ENCODE data around the gene ULK1. TPM values are rescaled to one million over a fixed set of nuclear protein-coding genes. Genes with fewer than 3 reads are reported as not detected.
"Not testable (repeated sequence)": the region's sequence is repeated elsewhere in the genome, so short reads cannot be mapped to it uniquely, and the experiment has no call there.

Gene ULK1
- total RNA-seq, 2 donors from 2014 or later = 23.2 to 40.6 TPM

DNA sequence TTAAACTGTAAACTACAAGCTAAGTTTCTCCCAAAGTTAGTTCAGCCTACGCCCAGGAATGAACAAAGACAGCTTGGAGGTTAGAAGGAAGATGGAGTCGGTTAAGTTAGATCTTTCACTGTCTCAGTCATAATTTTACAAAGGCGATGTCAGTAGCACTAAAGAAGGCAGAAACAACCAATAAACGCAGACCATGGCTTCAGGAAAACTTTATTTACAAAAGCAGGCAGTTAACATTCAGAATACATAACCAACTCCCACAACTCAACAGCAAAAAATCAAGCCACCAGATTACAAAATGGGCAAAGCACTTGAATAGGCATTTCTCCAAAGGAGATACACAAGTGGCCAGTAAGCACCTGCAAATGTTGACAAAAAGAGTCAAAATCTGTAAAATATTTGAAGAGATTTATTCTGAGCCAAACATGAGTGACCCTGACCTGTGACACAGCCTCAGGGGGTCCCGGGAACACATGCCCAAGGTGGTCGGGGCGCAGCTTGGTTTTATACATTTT lies 8.8 kb upstream of the ULK1 start:
- Histone ChIP-seq H3K36me3 (no peaks in the 10 kb centered on the region), H3K4me1 (ENCODE audit: control insufficient read depth in 1 of 2, low read depth in 2 of 2) (no peaks in the 10 kb centered on the region), H3K4me3 (no peak overlapping the region), H3K9me3 (no peaks in the 10 kb centered on the region), H3K27ac (no peak overlapping the region), H3K27me3 (replicated peaks; ENCODE audit: insufficient read depth) (no peaks in the 10 kb centered on the region)
- TF ChIP-seq, protein P1, sequence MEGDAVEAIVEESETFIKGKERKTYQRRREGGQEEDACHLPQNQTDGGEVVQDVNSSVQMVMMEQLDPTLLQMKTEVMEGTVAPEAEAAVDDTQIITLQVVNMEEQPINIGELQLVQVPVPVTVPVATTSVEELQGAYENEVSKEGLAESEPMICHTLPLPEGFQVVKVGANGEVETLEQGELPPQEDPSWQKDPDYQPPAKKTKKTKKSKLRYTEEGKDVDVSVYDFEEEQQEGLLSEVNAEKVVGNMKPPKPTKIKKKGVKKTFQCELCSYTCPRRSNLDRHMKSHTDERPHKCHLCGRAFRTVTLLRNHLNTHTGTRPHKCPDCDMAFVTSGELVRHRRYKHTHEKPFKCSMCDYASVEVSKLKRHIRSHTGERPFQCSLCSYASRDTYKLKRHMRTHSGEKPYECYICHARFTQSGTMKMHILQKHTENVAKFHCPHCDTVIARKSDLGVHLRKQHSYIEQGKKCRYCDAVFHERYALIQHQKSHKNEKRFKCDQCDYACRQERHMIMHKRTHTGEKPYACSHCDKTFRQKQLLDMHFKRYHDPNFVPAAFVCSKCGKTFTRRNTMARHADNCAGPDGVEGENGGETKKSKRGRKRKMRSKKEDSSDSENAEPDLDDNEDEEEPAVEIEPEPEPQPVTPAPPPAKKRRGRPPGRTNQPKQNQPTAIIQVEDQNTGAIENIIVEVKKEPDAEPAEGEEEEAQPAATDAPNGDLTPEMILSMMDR (IDR thresholded peaks at IDR 0.05) = no peak
- ATAC-seq (ENCODE audit: insufficient number of reproducible peaks, low FRiP score, low read depth) (no peak), DNase-seq (ENCODE audit: low spot score) (no peak)

GRCh38 chr12:131891722-131892121 lies 2.7 kb upstream of the ULK1 start:
- not testable (repeated sequence) for H3K27ac ChIP-seq; H3K27me3 ChIP-seq (replicated peaks; ENCODE audit: insufficient read depth); DNase-seq (ENCODE audit: low spot score); H3K4me3 ChIP-seq; ATAC-seq (ENCODE audit: insufficient number of reproducible peaks, low FRiP score, low read depth); H3K4me1 ChIP-seq (ENCODE audit: control insufficient read depth in 1 of 2, low read depth in 2 of 2); H3K9me3 ChIP-seq; H3K36me3 ChIP-seq

- peak overlapping the region; percentile 68 to 72 for H3K27ac ChIP-seq
These were observed 1.5 kb upstream of the ULK1 start for GRCh38 chr12:131892711-131893604.

GRCh38 chr12:131893605-131894312 lies 663 bp upstream of the ULK1 start:
- Histone ChIP-seq H3K27ac (peak overlapping the region; percentile 68 to 72), H3K4me3 (peak overlapping the region; percentile 85), H3K4me1 (ENCODE audit: control insufficient read depth in 1 of 2, low read depth in 2 of 2) (peaks cover 4 to 11% of the 10 kb centered on the region in 2 donors), H3K9me3 (no peaks in the 10 kb centered on the region), H3K27me3 (replicated peaks; ENCODE audit: insufficient read depth) (no peaks in the 10 kb centered on the region), H3K36me3 (no peaks in the 10 kb centered on the region)
- ATAC-seq (ENCODE audit: insufficient number of reproducible peaks, low FRiP score, low read depth) (peak; percentile 32), DNase-seq (ENCODE audit: low spot score) (no peak)
- TF ChIP-seq, protein P1 (IDR thresholded peaks at IDR 0.05) = no peak

More at GRCh38 chr12:131892711-131893604, 1.5 kb upstream of the ULK1 start:
- Histone ChIP-seq H3K4me1 (ENCODE audit: control insufficient read depth in 1 of 2, low read depth in 2 of 2) (peaks cover 4 to 11% of the 10 kb centered on the region in 2 donors), H3K36me3 (no peaks in the 10 kb centered on the region), H3K9me3 (no peaks in the 10 kb centered on the region), H3K27me3 (replicated peaks; ENCODE audit: insufficient read depth) (no peaks in the 10 kb centered on the region), H3K4me3 (no peak overlapping the region)
- ATAC-seq (ENCODE audit: insufficient number of reproducible peaks, low FRiP score, low read depth) (no peak), DNase-seq (ENCODE audit: low spot score) (no peak)
- TF ChIP-seq, protein P1 (IDR thresholded peaks at IDR 0.05) = no peak

- TF ChIP-seq, protein P1 (IDR thresholded peaks at IDR 0.05) = no peak
- Histone ChIP-seq H3K27ac (peak overlapping the region; percentile 94), H3K4me1 (ENCODE audit: control insufficient read depth in 1 of 2, low read depth in 2 of 2) (peaks cover 4 to 11% of the 10 kb centered on the region in 2 donors), H3K9me3 (no peaks in the 10 kb centered on the region), H3K36me3 (peaks cover 7% of the 10 kb centered on the region), H3K27me3 (replicated peaks; ENCODE audit: insufficient read depth) (no peaks in the 10 kb centered on the region), H3K4me3 (peak overlapping the region; percentile 85)
- ATAC-seq (ENCODE audit: insufficient number of reproducible peaks, low FRiP score, low read depth) = no peak
- DNase-seq (ENCODE audit: low spot score) = no peak
These were observed 688 bp downstream of the ULK1 start for GRCh38 chr12:131894981-131895639.

Measured in thoracic aorta (tissue), 2 donors.